ENCODE data around the gene CACNA1S. TPM values are rescaled to one million over a fixed set of nuclear protein-coding genes. Genes with fewer than 3 reads are reported as not detected.

The CACNA1S gene
- total and polyA plus RNA-seq, 2 of the 13 experiments (the other 11 are each of a cell fraction or from before 2014, with no cell fraction given) = not detected

GRCh38 chr1:201154389-201155165 lies 42.4 kb upstream of the CACNA1S start, which contains the start of gene TMEM9 (continued):
- TF ChIP-seq, protein P1, sequence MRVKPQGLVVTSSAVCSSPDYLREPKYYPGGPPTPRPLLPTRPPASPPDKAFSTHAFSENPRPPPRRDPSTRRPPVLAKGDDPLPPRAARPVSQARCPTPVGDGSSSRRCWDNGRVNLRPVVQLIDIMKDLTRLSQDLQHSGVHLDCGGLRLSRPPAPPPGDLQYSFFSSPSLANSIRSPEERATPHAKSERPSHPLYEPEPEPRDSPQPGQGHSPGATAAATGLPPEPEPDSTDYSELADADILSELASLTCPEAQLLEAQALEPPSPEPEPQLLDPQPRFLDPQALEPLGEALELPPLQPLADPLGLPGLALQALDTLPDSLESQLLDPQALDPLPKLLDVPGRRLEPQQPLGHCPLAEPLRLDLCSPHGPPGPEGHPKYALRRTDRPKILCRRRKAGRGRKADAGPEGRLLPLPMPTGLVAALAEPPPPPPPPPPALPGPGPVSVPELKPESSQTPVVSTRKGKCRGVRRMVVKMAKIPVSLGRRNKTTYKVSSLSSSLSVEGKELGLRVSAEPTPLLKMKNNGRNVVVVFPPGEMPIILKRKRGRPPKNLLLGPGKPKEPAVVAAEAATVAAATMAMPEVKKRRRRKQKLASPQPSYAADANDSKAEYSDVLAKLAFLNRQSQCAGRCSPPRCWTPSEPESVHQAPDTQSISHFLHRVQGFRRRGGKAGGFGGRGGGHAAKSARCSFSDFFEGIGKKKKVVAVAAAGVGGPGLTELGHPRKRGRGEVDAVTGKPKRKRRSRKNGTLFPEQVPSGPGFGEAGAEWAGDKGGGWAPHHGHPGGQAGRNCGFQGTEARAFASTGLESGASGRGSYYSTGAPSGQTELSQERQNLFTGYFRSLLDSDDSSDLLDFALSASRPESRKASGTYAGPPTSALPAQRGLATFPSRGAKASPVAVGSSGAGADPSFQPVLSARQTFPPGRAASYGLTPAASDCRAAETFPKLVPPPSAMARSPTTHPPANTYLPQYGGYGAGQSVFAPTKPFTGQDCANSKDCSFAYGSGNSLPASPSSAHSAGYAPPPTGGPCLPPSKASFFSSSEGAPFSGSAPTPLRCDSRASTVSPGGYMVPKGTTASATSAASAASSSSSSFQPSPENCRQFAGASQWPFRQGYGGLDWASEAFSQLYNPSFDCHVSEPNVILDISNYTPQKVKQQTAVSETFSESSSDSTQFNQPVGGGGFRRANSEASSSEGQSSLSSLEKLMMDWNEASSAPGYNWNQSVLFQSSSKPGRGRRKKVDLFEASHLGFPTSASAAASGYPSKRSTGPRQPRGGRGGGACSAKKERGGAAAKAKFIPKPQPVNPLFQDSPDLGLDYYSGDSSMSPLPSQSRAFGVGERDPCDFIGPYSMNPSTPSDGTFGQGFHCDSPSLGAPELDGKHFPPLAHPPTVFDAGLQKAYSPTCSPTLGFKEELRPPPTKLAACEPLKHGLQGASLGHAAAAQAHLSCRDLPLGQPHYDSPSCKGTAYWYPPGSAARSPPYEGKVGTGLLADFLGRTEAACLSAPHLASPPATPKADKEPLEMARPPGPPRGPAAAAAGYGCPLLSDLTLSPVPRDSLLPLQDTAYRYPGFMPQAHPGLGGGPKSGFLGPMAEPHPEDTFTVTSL (CRISPR knock-in tag; IDR thresholded peaks at IDR 0.05; ENCODE audit: borderline replicate concordance) = no peak
- TF ChIP-seq ZC3H4 (CRISPR knock-in tag; IDR thresholded peaks at IDR 0.05; ENCODE audit: borderline replicate concordance) (0 out of 2 replicates have a peak, but pooled peaks have one; percentile 80), ZNF382 (CRISPR knock-in tag; IDR thresholded peaks at IDR 0.05; ENCODE audit: borderline replicate concordance) (no peak), ZNF12 (CRISPR knock-in tag; IDR thresholded peaks at IDR 0.05) (no peak), KDM1A (CRISPR knock-in tag; IDR thresholded peaks at IDR 0.05) (no peak), RAD51 (IDR thresholded peaks at IDR 0.05; ENCODE audit: borderline replicate concordance) (no peak), ZNF749 (CRISPR knock-in tag; IDR thresholded peaks at IDR 0.05; ENCODE audit: borderline replicate concordance) (no peak), NFIC (IDR thresholded peaks at IDR 0.05; ENCODE audit: low read length) (no peak), ZNF691 (CRISPR knock-in tag; IDR thresholded peaks at IDR 0.05; ENCODE audit: borderline replicate concordance, low read depth) (no peak), ZNF225 (CRISPR knock-in tag; IDR thresholded peaks at IDR 0.05) (no peak), SIN3B (IDR thresholded peaks at IDR 0.05; ENCODE audit: low read length) (no peak), PHF8 (CRISPR knock-in tag; IDR thresholded peaks at IDR 0.05) (peak; percentile 6; the same call in 1 of the 2 replicates), SPEN (CRISPR knock-in tag; IDR thresholded peaks at IDR 0.05; ENCODE audit: low read depth) (no peak), HNRNPK (IDR thresholded peaks at IDR 0.05; ENCODE audit: low read depth, low read length, poor library complexity, severe bottlenecking) (no peak), POLR2AphosphoS2 (IDR thresholded peaks at IDR 0.05; ENCODE audit: low read depth, low read length) (no peak)
- TF ChIP-seq, protein P2, sequence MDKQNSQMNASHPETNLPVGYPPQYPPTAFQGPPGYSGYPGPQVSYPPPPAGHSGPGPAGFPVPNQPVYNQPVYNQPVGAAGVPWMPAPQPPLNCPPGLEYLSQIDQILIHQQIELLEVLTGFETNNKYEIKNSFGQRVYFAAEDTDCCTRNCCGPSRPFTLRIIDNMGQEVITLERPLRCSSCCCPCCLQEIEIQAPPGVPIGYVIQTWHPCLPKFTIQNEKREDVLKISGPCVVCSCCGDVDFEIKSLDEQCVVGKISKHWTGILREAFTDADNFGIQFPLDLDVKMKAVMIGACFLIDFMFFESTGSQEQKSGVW (CRISPR knock-in tag; IDR thresholded peaks at IDR 0.05; ENCODE audit: borderline replicate concordance) = no peak
- TF ChIP-seq, protein P3, sequence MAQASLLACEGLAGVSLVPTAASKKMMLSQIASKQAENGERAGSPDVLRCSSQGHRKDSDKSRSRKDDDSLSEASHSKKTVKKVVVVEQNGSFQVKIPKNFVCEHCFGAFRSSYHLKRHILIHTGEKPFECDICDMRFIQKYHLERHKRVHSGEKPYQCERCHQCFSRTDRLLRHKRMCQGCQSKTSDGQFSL (CRISPR knock-in tag; IDR thresholded peaks at IDR 0.05) = no peak
- TF ChIP-seq, protein P4, sequence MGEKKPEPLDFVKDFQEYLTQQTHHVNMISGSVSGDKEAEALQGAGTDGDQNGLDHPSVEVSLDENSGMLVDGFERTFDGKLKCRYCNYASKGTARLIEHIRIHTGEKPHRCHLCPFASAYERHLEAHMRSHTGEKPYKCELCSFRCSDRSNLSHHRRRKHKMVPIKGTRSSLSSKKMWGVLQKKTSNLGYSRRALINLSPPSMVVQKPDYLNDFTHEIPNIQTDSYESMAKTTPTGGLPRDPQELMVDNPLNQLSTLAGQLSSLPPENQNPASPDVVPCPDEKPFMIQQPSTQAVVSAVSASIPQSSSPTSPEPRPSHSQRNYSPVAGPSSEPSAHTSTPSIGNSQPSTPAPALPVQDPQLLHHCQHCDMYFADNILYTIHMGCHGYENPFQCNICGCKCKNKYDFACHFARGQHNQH (CRISPR knock-in tag; IDR thresholded peaks at IDR 0.05) = no peak
- TF ChIP-seq, protein P5, sequence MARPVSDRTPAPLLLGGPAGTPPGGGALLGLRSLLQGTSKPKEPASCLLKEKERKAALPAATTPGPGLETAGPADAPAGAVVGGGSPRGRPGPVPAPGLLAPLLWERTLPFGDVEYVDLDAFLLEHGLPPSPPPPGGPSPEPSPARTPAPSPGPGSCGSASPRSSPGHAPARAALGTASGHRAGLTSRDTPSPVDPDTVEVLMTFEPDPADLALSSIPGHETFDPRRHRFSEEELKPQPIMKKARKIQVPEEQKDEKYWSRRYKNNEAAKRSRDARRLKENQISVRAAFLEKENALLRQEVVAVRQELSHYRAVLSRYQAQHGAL (CRISPR knock-in tag; IDR thresholded peaks at IDR 0.05; ENCODE audit: not compliant biosample characterization) = no peak
